B cell (primary cell): ENCODE measurements around the gene LAMA2. TPM values are rescaled to one million over a fixed set of nuclear protein-coding genes. Genes with fewer than 3 reads are reported as not detected.

Experiments used
- ATAC-seq: fragments of 200-7000 bp; cut with Tn5 transposase; one replicate; pipeline ENCODE4 v1.10.0; 2021; ENCODE audit warnings: low read depth, mild to moderate bottlenecking, moderate number of reproducible peaks, moderate library complexity
- CTCF ChIA-PET: fragments of 350-600 bp; sonication (Branson Sonifier 250); formaldehyde crosslinking; loops from one replicate; lab custom pipeline; 2021; ENCODE audit warnings: antibody characterized with exemption, inconsistent platforms; lab: Charles Lee
- POLR2A ChIA-PET: fragments of 350-600 bp; sonication (Branson Sonifier 250); formaldehyde crosslinking; loops from one replicate; lab custom pipeline; 2021; ENCODE audit warnings: antibody characterized with exemption; lab: Charles Lee
- DNase-seq: peaks from one replicate; pipeline ENCODE4 v3.0.0; 2013
- H2AFZ ChIP-seq: 2 replicates; pipeline ENCODE4 v1.6.1; 2012; ENCODE audit warnings: mild to moderate bottlenecking, low read depth, low read length; ENCODE audit not compliant: insufficient read depth, poor library complexity, severe bottlenecking
- H3K27ac ChIP-seq, 2 donors: 1 replicate in 1 of 2; 2 replicates in 1 of 2; pipeline ENCODE4 v1.5.1; 2012 to 2013; ENCODE audit warnings: low read length in 2 of 2, mild to moderate bottlenecking in 2 of 2, moderate library complexity in 1 of 2
- H3K27me3 ChIP-seq, 4 experiments: fragments of 200-600 bp in 1 of 4; sonication (generic) in 1 of 4; replicated peaks in 1 of 4; 1 replicate in 2 of 4; 2 replicates in 2 of 4; pipeline versions ENCODE4 v1.6.1 to v1.7.0; 2013 to 2016; ENCODE audit warnings: low read length in 3 of 4, mild to moderate bottlenecking in 2 of 4, mixed read lengths in 1 of 4, moderate library complexity in 1 of 4; ENCODE audit not compliant: insufficient read depth in 4 of 4, control insufficient read depth in 3 of 4; ENCODE audit errors: control extremely low read depth in 1 of 4
- H3K36me3 ChIP-seq, 2 experiments: replicated peaks in 1 of 2; 1 replicate in 1 of 2; 2 replicates in 1 of 2; pipeline versions ENCODE4 v1.6.1 to v1.7.1; 2013; ENCODE audit warnings: low read length in 1 of 2; ENCODE audit not compliant: insufficient read depth in 2 of 2, control insufficient read depth in 1 of 2; ENCODE audit errors: control extremely low read depth in 1 of 2, extremely low read depth in 1 of 2
- H3K4me1 ChIP-seq, 2 donors: fragments of 200-600 bp in 1 of 2; sonication (generic) in 1 of 2; 1 replicate in 1 of 2; 2 replicates in 1 of 2; pipeline versions ENCODE4 v1.5.1 to v1.6.1; 2013 to 2017; ENCODE audit warnings: low read length in 2 of 2; ENCODE audit not compliant: control insufficient read depth in 2 of 2, insufficient read depth in 2 of 2
- H3K4me2 ChIP-seq: replicated peaks from 2 replicates; pipeline ENCODE3; 2012; ENCODE audit warnings: mild to moderate bottlenecking, low read depth, low read length; ENCODE audit not compliant: poor library complexity, severe bottlenecking
- H3K4me3 ChIP-seq, 5 experiments: fragments of 200-600 bp in 1 of 5; sonication (generic) in 1 of 5; 1 replicate in 3 of 5; 2 replicates in 2 of 5; pipeline versions ENCODE4 v1.5.1 to v1.7.0; 2011 to 2016; ENCODE audit warnings: low read length in 4 of 5, mild to moderate bottlenecking in 4 of 5, low read depth in 2 of 5, control low read depth in 1 of 5, moderate library complexity in 1 of 5; ENCODE audit not compliant: insufficient read depth in 1 of 5; ENCODE audit errors: control extremely low read depth in 1 of 5, extremely low read depth in 1 of 5
- H3K79me2 ChIP-seq: fragments of 200-600 bp; sonication (generic); one replicate; pipeline ENCODE4 v1.6.0; 2016; ENCODE audit warnings: low read length; ENCODE audit not compliant: control insufficient read depth, insufficient read depth
- H3K9ac ChIP-seq: fragments of 200-600 bp; sonication (generic); 2 replicates; pipeline ENCODE4 v1.6.1; 2017; ENCODE audit warnings: mild to moderate bottlenecking, low read length, moderate library complexity
- H3K9me3 ChIP-seq, 3 donors: one replicate each; pipeline versions ENCODE4 v1.6.1 to v1.7.1; 2013; ENCODE audit warnings: low read length in 2 of 3; ENCODE audit not compliant: control insufficient read depth in 2 of 3, insufficient read depth in 1 of 3; ENCODE audit errors: control extremely low read depth in 1 of 3
- H4K20me1 ChIP-seq: 2 replicates; pipeline ENCODE4 v1.6.0; 2012; ENCODE audit warnings: mild to moderate bottlenecking, low read length; ENCODE audit not compliant: insufficient read depth, control insufficient read depth, poor library complexity, severe bottlenecking
- H3K27ac Mint-ChIP-seq: one replicate; pipeline ENCODE4 v1.8.0; 2021; ENCODE audit warnings: mixed read lengths
- H3K27me3 Mint-ChIP-seq: one replicate; pipeline ENCODE4 v1.8.0; 2021; ENCODE audit warnings: mixed read lengths
- H3K4me1 Mint-ChIP-seq: one replicate; pipeline ENCODE4 v1.8.0; 2021; ENCODE audit warnings: mixed read lengths
- H3K4me3 Mint-ChIP-seq: one replicate; pipeline ENCODE4 v1.8.0; 2021; ENCODE audit warnings: mixed read lengths
- H3K9me3 Mint-ChIP-seq: one replicate; pipeline ENCODE4 v1.8.0; 2022; ENCODE audit warnings: mixed read lengths; ENCODE audit not compliant: insufficient read depth
- EZH2 ChIP-seq: IDR thresholded peaks from 2 replicates; pipeline ENCODE4 v1.6.1; 2012; ENCODE audit warnings: borderline replicate concordance, low read depth, mild to moderate bottlenecking, moderate library complexity, low read length; ENCODE audit not compliant: insufficient read depth, poor library complexity, severe bottlenecking
- whole genome bisulfite sequencing: methylation state at CpG from one replicate; pipeline ENCODE4 v1.1.5; 2013; ENCODE audit warnings: missing lambda C conversion rate; ENCODE audit not compliant: insufficient coverage; 5-methylcytosine and 5-hydroxymethylcytosine counted together
- intact Hi-C: fragments of 100-400 bp; cut with micrococcal nuclease; formaldehyde crosslinking; loops from one replicate; pipeline ENCODE4 v1.10.0; 2022
- polyA plus RNA-seq: library from polyadenylated mRNA; depleted of rRNA; stranded (reverse); fragments of >200 nt; gene quantifications from 2 replicates; pipeline ENCODE4 v1.2.3, GENCODE V29; 2012
- total RNA-seq, 2 donors: library from RNA; stranded (reverse); fragments of 120-200 nt in 1 of 2; gene quantifications; 1 replicate in 1 of 2; 2 replicates in 1 of 2; pipeline versions ENCODE4 v1.2.3 to v1.2.4, GENCODE V29; 2013 to 2022
- TF ChIP-seq, protein P1 (sequence below): fragments of 200-600 bp; IDR thresholded peaks from one replicate; pipeline ENCODE4 v1.8.0; 2022; ENCODE audit warnings: antibody characterized with exemption, mild to moderate bottlenecking

The LAMA2 gene
- total and polyA plus RNA-seq, 2 donors (not counting 1 experiment from before 2014, with no cell fraction given), result 0.16 TPM; not detected in 1

DNA sequence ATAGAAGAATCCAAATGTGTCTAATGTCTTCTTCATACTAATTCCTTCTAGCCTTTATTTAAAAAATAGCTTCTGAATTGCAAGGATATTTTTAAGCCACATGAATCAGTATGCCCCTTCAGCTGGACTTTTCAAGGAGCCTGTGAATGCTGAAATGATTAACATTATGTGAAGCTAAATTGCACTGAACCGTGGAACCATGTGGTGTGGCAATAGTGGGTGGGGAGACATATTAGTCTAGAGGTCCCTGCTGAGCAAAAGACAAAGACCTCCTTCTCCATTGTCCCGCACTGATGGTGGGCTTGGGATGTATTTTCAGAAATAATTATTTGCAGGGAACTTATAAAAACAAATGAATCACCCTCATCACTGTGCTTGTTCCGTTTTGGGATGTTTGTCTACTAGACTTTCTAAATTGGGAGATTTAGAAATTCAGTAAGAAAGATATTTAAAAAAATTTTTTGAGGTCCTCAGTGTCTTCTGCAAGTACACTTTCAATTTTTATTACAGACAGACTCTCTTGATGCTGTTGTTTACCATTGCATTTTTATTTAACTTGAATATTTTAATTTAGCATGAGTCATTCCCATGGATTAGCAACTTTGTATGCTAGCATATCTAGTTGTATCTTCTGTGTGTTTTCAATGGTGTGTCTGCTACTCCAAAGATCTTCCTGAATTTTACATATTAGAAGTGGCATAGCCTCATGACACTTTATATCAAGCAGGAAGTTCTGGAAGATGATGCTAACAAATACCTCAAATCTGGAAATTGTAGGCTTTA is 238.1 kb downstream of the LAMA2 start:
- WGBS, result no CpG with 5 or more reads among the region's 3 CpGs
- Histone ChIP-seq H3K4me1 (no peaks in the 10 kb centered on the region), H4K20me1 (no peaks in the 10 kb centered on the region), H3K79me2 (no peaks in the 10 kb centered on the region), H3K9me3 (no peaks in the 10 kb centered on the region), H3K27ac (no peak overlapping the region), H3K4me2 (no peak overlapping the region), H3K9ac (no peak overlapping the region), H2AFZ (no peak overlapping the region), H3K4me3 (no peak overlapping the region), H3K27me3 (no peaks in the 10 kb centered on the region), H3K36me3 (no peaks in the 10 kb centered on the region)
- Mint-ChIP-seq H3K4me1 (no peaks in the 10 kb centered on the region), H3K4me3 (no peak overlapping the region), H3K9me3 (no peaks in the 10 kb centered on the region), H3K27ac (no peak overlapping the region), H3K27me3 (no peaks in the 10 kb centered on the region)
- ChIA-PET POLR2A (no interaction called here), CTCF (no interaction called here)
- intact Hi-C loops, result no loop called here
- ATAC-seq (no peak), DNase-seq (no peak)
- TF ChIP-seq EZH2, result no peak
- TF ChIP-seq, protein P1, sequence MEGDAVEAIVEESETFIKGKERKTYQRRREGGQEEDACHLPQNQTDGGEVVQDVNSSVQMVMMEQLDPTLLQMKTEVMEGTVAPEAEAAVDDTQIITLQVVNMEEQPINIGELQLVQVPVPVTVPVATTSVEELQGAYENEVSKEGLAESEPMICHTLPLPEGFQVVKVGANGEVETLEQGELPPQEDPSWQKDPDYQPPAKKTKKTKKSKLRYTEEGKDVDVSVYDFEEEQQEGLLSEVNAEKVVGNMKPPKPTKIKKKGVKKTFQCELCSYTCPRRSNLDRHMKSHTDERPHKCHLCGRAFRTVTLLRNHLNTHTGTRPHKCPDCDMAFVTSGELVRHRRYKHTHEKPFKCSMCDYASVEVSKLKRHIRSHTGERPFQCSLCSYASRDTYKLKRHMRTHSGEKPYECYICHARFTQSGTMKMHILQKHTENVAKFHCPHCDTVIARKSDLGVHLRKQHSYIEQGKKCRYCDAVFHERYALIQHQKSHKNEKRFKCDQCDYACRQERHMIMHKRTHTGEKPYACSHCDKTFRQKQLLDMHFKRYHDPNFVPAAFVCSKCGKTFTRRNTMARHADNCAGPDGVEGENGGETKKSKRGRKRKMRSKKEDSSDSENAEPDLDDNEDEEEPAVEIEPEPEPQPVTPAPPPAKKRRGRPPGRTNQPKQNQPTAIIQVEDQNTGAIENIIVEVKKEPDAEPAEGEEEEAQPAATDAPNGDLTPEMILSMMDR, result no peak

GRCh38 chr6:129124347-129124746 is 241.4 kb downstream of the LAMA2 start:
- ATAC-seq (no peak), DNase-seq (no peak)
- H3K4me3 Mint-ChIP-seq, result no peak overlapping the region
- Histone ChIP-seq H3K36me3 (no peaks in the 10 kb centered on the region), H3K4me3 (no peak overlapping the region), H4K20me1 (no peaks in the 10 kb centered on the region), H3K27ac (no peak overlapping the region), H3K27me3 (no peaks in the 10 kb centered on the region), H3K79me2 (no peaks in the 10 kb centered on the region), H3K4me1 (no peaks in the 10 kb centered on the region), H2AFZ (no peak overlapping the region), H3K9me3 (no peaks in the 10 kb centered on the region), H3K9ac (no peak overlapping the region), H3K4me2 (no peak overlapping the region)
- intact Hi-C loops, result no loop called here
- no peaks in the 10 kb centered on the region for H3K27me3 Mint-ChIP-seq
- WGBS, result no CpG with 5 or more reads among the region's 1 CpG
- no peaks in the 10 kb centered on the region for H3K4me1 Mint-ChIP-seq
- H3K9me3 Mint-ChIP-seq, result no peaks in the 10 kb centered on the region
- TF ChIP-seq, protein P1, result no peak
- no peak for TF ChIP-seq EZH2
- no peak overlapping the region for H3K27ac Mint-ChIP-seq
- ChIA-PET CTCF (no interaction called here), POLR2A (no interaction called here)
